ENCODE measurements around the gene SPAG16.

- TF ChIP-seq CTCF (IDR thresholded peaks at IDR 0.05) (no peak), EZH2 (IDR thresholded peaks at IDR 0.05; ENCODE audit: borderline replicate concordance, insufficient read depth, low read depth, low read length, poor library complexity, severe bottlenecking) (no peak)
Observed at GRCh38 chr2:213726101-213726500, 441.8 kb downstream of the SPAG16 start.

All from B cell (primary cell).